NCI-H2107 treated with DMSO at 0.1 percent for 48 hours (cell line): ENCODE data around the gene C1orf52.

Source experiments
- DNase-seq: peaks from one replicate; lab custom pipeline; 2025; ENCODE audit not compliant: unreplicated experiment; lab: John Stamatoyannopoulos, UW

Gene C1orf52

DNA sequence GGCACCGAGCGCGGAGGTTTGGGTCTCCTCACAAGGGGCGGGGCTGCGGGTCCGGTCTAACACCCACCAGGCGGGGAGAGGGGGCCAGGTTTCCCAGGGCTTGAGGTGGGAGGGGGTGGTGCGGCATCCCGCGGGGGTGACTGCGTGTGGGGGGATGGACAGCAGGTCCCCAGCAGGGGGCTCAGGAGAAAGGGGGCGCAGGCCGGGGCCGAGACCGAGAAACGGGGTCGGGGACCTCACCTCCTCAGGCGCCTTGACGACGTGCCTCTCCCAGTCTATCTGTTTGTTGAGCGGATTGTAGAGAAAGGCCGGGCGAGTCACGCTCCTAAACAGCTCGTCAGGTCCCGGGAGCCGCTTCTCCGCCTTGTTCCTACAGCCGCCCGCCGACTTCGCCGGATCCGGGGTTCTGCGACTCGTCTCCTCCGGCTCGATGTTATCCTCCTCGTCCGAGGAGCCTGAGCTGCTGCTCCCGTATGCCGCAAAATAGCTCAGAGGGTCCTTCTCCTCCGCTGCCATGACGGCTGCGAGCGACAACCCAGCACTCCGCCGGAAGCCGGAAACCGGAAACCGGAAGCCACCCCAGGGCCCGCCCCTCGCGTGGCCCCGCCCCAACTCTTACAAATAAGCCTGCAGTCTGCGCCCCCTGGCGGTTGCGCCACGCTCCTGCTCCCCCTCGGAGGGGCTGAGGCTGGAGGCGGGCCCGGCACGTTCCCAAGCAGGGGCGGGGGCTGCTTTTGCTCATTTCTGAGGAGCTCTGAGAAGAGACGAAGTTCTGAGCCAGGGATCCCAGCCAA is at the start of gene C1orf52:
Gene C1orf52, minus strand, starts transcription at position 545 of the 794 bp plus-strand sequence. Its CDS starts 29 bp downstream, at position 516.
- DNase-seq, result peak; percentile 80

GRCh38 chr1:85308833-85309350 is 49.4 kb upstream of the C1orf52 start:
- no peak for DNase-seq

- peak; percentile 76 for DNase-seq
These were observed 48.7 kb upstream of the C1orf52 start for GRCh38 chr1:85307987-85308832.

- DNase-seq, result no peak
These were observed 46.8 kb upstream of the C1orf52 start for GRCh38 chr1:85306236-85306635.

- DNase-seq, result no peak
These were observed 44.1 kb upstream of the C1orf52 start for GRCh38 chr1:85303440-85304162.

DNA sequence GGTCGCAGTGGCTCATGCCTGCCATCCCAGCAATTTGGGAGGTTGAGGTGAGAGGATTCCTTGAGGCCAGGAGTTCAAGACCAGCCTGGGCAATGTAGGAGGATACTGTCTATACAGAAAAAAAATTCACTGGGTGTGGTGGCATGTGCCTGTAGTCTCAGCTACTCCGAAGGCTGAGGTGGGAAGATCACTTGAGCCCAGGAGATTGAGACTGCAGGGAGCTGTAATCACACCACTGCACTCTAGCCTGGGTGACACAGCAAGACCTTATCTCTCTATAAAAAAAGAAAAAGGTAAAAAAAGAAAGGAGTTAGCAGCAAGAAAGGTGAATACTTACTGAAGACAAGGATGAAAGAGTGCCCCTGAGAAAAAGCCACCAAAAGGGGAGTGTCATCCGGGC is 40.7 kb upstream of the C1orf52 start:
- no peak for DNase-seq

GRCh38 chr1:85297855-85298629 is 38.6 kb upstream of the C1orf52 start:
- peak; percentile 94 for DNase-seq

GRCh38 chr1:85297538-85297854 is 38.0 kb upstream of the C1orf52 start:
- DNase-seq, result no peak

DNA sequence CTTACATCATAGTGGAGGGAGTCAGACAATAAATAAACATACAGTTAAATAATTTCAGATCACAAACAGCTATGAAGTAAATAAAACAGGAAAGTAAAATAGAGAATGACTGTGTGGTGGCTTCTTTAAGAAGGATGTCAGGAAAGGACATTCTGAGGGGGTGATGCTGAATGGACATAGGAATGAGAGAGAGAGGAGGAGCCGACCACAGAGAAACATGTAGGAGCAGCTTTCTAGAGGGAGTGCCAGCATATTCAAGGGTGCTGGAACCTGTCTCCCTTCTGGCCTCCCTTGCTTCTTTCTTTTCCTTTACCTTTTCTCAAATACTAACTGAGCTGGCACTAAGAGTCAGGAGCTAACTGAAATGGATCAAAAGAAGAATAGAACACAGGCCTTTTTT is 37.5 kb upstream of the C1orf52 start:
- no peak for DNase-seq

DNA sequence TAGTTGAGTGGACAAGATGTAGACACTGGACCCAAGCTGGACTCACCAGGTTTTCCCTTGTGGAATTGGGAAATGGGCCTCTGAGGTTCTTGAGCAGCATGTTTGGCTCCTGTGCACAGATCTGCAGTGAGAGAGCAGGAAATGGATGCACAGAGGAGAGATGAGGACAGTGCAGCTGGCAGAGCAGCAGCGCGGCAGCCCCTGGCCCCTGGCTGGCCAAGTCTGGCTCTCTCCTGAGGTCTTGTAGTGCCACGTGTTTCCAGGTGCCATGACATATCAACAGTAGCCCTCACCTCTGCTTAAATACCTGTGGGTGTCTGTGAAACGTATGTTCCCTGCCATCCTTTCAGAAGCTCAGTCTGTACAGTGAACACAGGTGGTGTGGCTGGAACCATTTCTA is 36.2 kb upstream of the C1orf52 start:
- no peak for DNase-seq

GRCh38 chr1:85295006-85295431 is 35.6 kb upstream of the C1orf52 start:
- no peak for DNase-seq

DNA sequence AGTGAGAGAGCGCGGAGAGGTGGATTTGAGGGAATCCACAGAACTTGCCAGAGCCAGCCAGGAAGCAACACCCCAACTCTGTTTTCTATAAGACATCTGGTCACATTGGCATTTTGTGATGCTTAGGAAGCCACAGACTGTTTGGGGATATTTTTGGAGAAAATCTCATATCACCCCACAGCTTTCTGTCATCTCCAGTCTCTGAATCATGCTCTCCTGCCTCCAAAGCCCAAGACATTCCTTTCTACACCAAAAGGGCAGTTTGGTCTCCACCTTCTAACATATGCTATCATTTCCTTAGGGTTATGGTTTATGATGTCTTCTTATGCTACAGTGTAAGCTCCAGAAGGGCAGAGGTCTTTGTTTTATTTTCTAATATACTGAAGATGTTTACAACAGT is 31.4 kb upstream of the C1orf52 start:
- DNase-seq, result no peak

DNA sequence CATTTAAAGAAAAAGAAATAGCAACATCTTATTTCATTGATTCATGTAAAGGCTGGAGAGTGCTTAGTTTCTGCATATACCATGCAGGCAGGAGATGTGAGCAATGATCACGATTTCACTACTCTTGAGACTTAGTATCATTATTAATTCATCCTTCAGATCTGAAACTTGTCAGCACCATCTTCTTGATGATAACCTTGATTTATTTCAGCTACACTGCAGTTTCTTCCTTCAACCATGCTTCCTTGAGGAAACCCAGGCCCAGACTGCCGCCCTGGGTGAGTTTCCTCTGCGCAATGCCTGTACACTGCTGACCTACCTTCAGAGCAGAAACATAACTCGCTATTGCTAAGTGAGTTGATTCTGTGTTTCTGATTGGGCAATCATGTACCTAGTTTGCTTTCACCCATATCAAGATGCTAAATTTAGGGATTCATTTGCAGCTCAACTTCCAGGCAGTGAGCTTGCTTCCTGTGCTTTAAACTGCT is 30.4 kb upstream of the C1orf52 start:
- DNase-seq, result no peak

DNA sequence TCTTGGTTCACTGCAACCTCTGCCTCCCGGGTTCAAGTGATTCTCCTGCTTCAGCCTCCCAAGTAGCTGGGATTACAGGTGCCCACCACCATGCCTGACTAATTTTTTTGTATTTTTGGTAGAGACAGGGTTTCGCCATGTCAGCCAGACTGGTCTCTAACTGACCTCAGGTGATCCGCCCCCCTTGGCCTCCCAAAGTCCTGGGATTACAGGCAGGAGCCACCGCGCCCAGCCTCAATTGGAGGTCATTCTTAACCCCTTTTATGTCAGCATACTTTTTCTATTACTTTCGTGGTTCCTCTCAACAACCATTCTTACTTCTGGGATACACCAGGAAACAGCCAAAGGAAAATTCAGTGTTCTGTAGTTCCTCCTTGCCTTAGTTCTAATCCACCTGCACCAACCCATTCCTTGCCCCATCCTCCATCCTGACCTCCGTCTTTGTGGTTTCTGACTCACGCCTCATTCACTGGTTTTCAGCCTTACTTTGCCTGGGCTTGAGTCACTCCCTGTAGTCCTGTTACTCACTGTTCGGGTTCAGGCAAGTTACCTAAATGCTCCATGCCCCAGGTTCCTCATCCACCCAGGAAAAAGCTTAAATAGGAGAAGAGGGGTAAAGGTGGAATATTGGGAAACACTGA is 29.9 kb upstream of the C1orf52 start:
- no peak for DNase-seq

DNA sequence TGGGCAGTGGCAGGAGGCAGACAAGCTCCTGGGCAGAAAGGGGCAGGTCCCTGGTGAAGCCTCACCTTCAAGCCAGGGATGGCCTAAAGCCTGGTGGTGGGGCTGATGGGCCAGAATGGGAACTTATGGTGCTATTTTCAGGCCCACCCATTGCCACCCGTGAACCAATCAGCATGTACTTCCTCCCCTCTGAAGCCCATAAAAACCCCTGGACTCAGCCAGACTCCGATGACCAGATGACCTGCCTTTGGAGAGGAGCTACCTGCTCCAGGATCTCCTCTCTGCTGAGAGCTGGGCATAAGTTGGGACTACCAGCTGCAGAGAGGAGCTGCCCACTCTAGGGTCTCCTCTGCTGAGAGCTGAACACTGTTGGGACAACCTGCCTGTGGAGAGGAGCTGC is 24.7 kb upstream of the C1orf52 start:
- DNase-seq, result no peak

GRCh38 chr1:85283475-85284199 is 24.2 kb upstream of the C1orf52 start:
- no peak for DNase-seq

- DNase-seq, result no peak
These were observed 23.0 kb upstream of the C1orf52 start for GRCh38 chr1:85282424-85282823.

DNA sequence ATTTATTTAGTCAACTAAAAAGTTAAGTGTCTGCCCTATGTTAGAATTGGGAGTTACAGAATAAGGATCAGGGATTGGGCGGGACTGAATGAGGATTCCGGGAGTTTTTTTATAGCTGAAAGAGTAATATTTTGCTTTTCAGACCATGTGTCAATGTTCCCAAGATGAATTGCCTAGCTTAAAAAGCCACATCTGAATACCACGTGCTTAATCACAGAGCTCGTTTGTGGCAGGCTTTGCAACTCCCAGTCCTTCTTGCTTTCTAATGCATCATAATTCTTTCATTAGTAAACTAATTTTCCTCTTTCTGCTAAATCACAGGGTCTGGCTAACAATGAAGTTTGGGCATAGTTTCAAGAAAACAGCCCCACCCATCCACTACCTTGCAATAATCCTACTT is 21.2 kb upstream of the C1orf52 start:
- no peak for DNase-seq

- no peak for DNase-seq
These were observed 20.1 kb upstream of the C1orf52 start for GRCh38 chr1:85279458-85280080.
